Neural cell (in vitro differentiated cells): ENCODE data around the gene NFE2L1. TPM values are rescaled to one million over a fixed set of nuclear protein-coding genes. Genes with fewer than 3 reads are reported as not detected.

Experiments used
- H2AFZ ChIP-seq: fragments of 200-600, 300-800 bp; sonication (generic), shearing (Covaris generic); 2 replicates; pipeline ENCODE4 v1.6.0; 2014; ENCODE audit warnings: low read depth, mild to moderate bottlenecking, antibody characterized with exemption, low read length, moderate library complexity
- H3F3A ChIP-seq: fragments of 200-600 bp; shearing (Covaris generic); 2 replicates; pipeline ENCODE4 v1.6.1; 2016; ENCODE audit warnings: mild to moderate bottlenecking, moderate library complexity, mixed read lengths, antibody characterized with exemption, low read length; ENCODE audit not compliant: insufficient read depth, poor library complexity, severe bottlenecking
- H3K27ac ChIP-seq: fragments of 200-600, 300-800 bp; sonication (generic), shearing (Covaris generic); 2 replicates; pipeline ENCODE4 v1.5.1; 2014; ENCODE audit warnings: mild to moderate bottlenecking, low read length, moderate library complexity
- H3K27me3 ChIP-seq: fragments of 300-800, 200-600 bp; sonication (generic), shearing (Covaris generic); 2 replicates; pipeline ENCODE4 v1.6.0; 2014; ENCODE audit warnings: mild to moderate bottlenecking, low read depth, low read length, moderate library complexity; ENCODE audit not compliant: insufficient read depth
- H3K36me3 ChIP-seq: fragments of 300-800, 200-600 bp; sonication (generic), shearing (Covaris generic); 2 replicates; pipeline ENCODE4 v1.5.1; 2014; ENCODE audit warnings: mild to moderate bottlenecking, antibody characterized with exemption, low read length, moderate library complexity; ENCODE audit not compliant: insufficient read depth
- H3K4me2 ChIP-seq: fragments of 300-800, 200-600 bp; sonication (generic), shearing (Covaris generic); 2 replicates; pipeline ENCODE4 v1.6.0; 2014; ENCODE audit warnings: mild to moderate bottlenecking, low read length
- H3K4me3 ChIP-seq: fragments of 300-800, 200-600 bp; sonication (generic), shearing (Covaris generic); 2 replicates; pipeline ENCODE4 v1.5.1; 2014; ENCODE audit warnings: mild to moderate bottlenecking, low read length, moderate library complexity
- H3K79me2 ChIP-seq: fragments of 200-600 bp; shearing (Covaris generic); replicated peaks from 2 replicates; pipeline ENCODE4 v1.6.0; 2014; ENCODE audit warnings: mild to moderate bottlenecking, low read length, moderate library complexity; ENCODE audit not compliant: insufficient read depth
- H3K9ac ChIP-seq: fragments of 300-800, 200-600 bp; sonication (generic), shearing (Covaris generic); 2 replicates; pipeline ENCODE4 v1.6.1; 2016; ENCODE audit warnings: mild to moderate bottlenecking, low read length, mixed read lengths
- H3K9me2 ChIP-seq: fragments of 200-600 bp; shearing (Covaris generic); 2 replicates; pipeline ENCODE4 v1.6.1; 2016; ENCODE audit warnings: mild to moderate bottlenecking, low read length, mixed read lengths; ENCODE audit not compliant: insufficient read depth
- H3K9me3 ChIP-seq: fragments of 200-600, 300-800 bp; sonication (generic), shearing (Covaris generic); 2 replicates; pipeline ENCODE4 v1.6.1; 2016; ENCODE audit warnings: mild to moderate bottlenecking, mixed run types, low read length, moderate library complexity, mixed read lengths
- H4K20me1 ChIP-seq: fragments of 200-600 bp; shearing (Covaris generic); 2 replicates; pipeline ENCODE4 v1.6.1; 2016; ENCODE audit warnings: mild to moderate bottlenecking, mixed run types; ENCODE audit not compliant: insufficient read depth
- CTCF ChIP-seq: fragments of 450-650 bp; IDR thresholded peaks from 2 replicates; pipeline ENCODE4 v1.5.1; 2014; ENCODE audit warnings: antibody characterized with exemption, mild to moderate bottlenecking, moderate library complexity; ENCODE audit not compliant: poor library complexity, severe bottlenecking
- EP300 ChIP-seq: fragments of 450-650 bp; conservative IDR thresholded peaks from 2 replicates; pipeline ENCODE4 v1.6.1; 2014; ENCODE audit warnings: antibody characterized with exemption, mild to moderate bottlenecking, moderate library complexity; ENCODE audit not compliant: poor library complexity, severe bottlenecking
- EZH2 ChIP-seq: fragments of 200-600, 300-800 bp; shearing (Covaris generic), sonication (generic); IDR thresholded peaks from 2 replicates; pipeline ENCODE4 v1.6.1; 2014; ENCODE audit warnings: antibody characterized with exemption, low read length, borderline replicate concordance, mild to moderate bottlenecking; ENCODE audit not compliant: insufficient read depth, poor library complexity, severe bottlenecking
- MXI1 ChIP-seq: fragments of 450-650 bp; conservative IDR thresholded peaks from 2 replicates; pipeline ENCODE4 v1.6.1; 2014; ENCODE audit warnings: antibody characterized with exemption, mild to moderate bottlenecking; ENCODE audit not compliant: poor library complexity, severe bottlenecking
- POLR2AphosphoS5 ChIP-seq: IDR thresholded peaks from 2 replicates; pipeline ENCODE4 v1.6.1; 2012
- RAD21 ChIP-seq: fragments of 450-650 bp; conservative IDR thresholded peaks from 2 replicates; pipeline ENCODE4 v1.6.1; 2014; ENCODE audit warnings: antibody characterized with exemption, mild to moderate bottlenecking, moderate library complexity
- REST ChIP-seq: IDR thresholded peaks from 2 replicates; pipeline ENCODE4 v1.6.1; 2012; ENCODE audit warnings: borderline replicate concordance
- SMC3 ChIP-seq: fragments of 450-650 bp; conservative IDR thresholded peaks from 2 replicates; pipeline ENCODE4 v1.6.1; 2014; ENCODE audit warnings: antibody characterized with exemption, mild to moderate bottlenecking, moderate library complexity; ENCODE audit not compliant: poor library complexity
- TAF1 ChIP-seq: IDR thresholded peaks from 2 replicates; pipeline ENCODE4 v1.6.1; 2012; ENCODE audit warnings: low read depth
- polyA plus RNA-seq: library from polyadenylated mRNA; depleted of rRNA; stranded (reverse); fragments of >200 nt; gene quantifications from 2 replicates; pipeline ENCODE4 v1.2.3, GENCODE V29; 2014

Gene NFE2L1
- polyA plus RNA-seq, 1 donor from 2014 or later: 48.4 TPM

- peaks cover 65% of the 10 kb centered on the region for H3K79me2 ChIP-seq
- H3K9me3 ChIP-seq: no peaks in the 10 kb centered on the region
- H2AFZ ChIP-seq: no peak overlapping the region
- H3K9ac ChIP-seq: no peak overlapping the region
- H3K9me2 ChIP-seq: no peaks in the 10 kb centered on the region
- no peak for TF ChIP-seq EP300
- no peak for TF ChIP-seq CTCF
- no peak for TF ChIP-seq REST
- TF ChIP-seq EZH2: no peak
- no peak for TF ChIP-seq RAD21
- no peak for TF ChIP-seq MXI1
- no peak for TF ChIP-seq POLR2AphosphoS5
- TF ChIP-seq TAF1: no peak
- no peak for TF ChIP-seq SMC3
- H3K4me3 ChIP-seq: no peak overlapping the region
- no peak overlapping the region for H3K27ac ChIP-seq
- H3K4me2 ChIP-seq: no peak overlapping the region
- H3F3A ChIP-seq: peaks cover 10% of the 10 kb centered on the region
- H3K27me3 ChIP-seq: no peaks in the 10 kb centered on the region
- H3K36me3 ChIP-seq: no peaks in the 10 kb centered on the region
- peaks cover 9% of the 10 kb centered on the region for H4K20me1 ChIP-seq
These were observed 47.5 kb downstream of the NFE2L1 start for GRCh38 chr17:48095611-48096010.

- no peaks in the 10 kb centered on the region for H3K9me3 ChIP-seq
- H3F3A ChIP-seq: peaks cover 10% of the 10 kb centered on the region
- no peaks in the 10 kb centered on the region for H3K36me3 ChIP-seq
- peak overlapping the region; percentile 98 for H3K4me3 ChIP-seq
- H3K27me3 ChIP-seq: no peaks in the 10 kb centered on the region
- peaks cover 7% of the 10 kb centered on the region for H4K20me1 ChIP-seq
- no peaks in the 10 kb centered on the region for H3K9me2 ChIP-seq
- peaks cover 52% of the 10 kb centered on the region for H3K79me2 ChIP-seq
- H3K9ac ChIP-seq: peak overlapping the region; percentile 98
- peak overlapping the region; percentile 97 for H3K27ac ChIP-seq
- H2AFZ ChIP-seq: peak overlapping the region; percentile 94
- no peak for TF ChIP-seq POLR2AphosphoS5
- no peak for TF ChIP-seq REST
- no peak for TF ChIP-seq SMC3
- no peak for TF ChIP-seq EP300
- no peak for TF ChIP-seq RAD21
- no peak for TF ChIP-seq EZH2
- peak overlapping the region; percentile 97 for H3K4me2 ChIP-seq
These were observed 52.0 kb downstream of the NFE2L1 start for GRCh38 chr17:48100160-48100559.
